Dedifferentiated amniotic fluid mesenchymal stem cell (primary cell): ENCODE data around the gene FARP1.
"Not testable (repeated sequence)": the region's sequence is repeated elsewhere in the genome, so short reads cannot be mapped to it uniquely, and the experiment has no call there.

Experiments
- DNase-seq: peaks from one replicate; pipeline ENCODE4 v3.0.0-alpha.2; 2016; ENCODE audit errors: extremely low spot score

Gene FARP1

DNA sequence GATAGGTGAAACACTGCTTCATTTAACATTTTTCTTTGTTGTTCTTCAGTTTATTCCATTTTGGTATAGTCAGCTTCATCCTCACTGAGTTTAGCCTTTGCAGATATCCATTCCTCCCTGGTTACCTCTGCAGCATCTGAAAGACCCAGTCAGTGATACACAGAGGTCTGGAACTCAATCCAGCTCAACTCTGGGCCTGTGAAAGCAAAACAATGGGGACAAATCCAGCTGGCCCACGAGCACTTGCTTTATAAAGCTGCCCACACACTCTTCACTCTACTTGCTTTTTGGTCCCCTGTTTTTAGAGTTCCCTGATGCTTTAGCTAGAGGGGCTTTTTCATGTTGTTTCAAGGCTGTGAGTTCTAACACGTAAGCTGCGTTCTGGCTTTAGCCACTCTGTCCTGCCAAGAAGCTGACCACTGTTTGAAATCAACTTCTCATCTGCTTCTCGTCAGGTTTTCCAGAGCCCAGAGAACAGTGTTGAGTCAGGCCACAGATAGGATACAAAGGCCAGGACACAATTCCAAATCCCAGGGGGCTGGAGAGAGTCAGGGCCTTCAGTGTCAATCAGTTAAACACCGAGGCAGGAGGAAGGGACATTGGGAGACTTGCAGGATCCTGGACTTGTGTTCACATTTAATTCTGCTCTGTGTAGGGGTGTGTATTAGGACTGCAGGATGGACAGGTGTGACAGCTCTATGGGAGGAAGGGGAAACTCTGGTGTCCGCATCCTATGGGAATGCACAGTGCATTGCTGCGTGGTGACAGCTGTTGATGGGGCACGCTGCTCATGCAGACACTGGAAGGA, 117.7 kb downstream of the FARP1 start:
- no peak for DNase-seq

DNA sequence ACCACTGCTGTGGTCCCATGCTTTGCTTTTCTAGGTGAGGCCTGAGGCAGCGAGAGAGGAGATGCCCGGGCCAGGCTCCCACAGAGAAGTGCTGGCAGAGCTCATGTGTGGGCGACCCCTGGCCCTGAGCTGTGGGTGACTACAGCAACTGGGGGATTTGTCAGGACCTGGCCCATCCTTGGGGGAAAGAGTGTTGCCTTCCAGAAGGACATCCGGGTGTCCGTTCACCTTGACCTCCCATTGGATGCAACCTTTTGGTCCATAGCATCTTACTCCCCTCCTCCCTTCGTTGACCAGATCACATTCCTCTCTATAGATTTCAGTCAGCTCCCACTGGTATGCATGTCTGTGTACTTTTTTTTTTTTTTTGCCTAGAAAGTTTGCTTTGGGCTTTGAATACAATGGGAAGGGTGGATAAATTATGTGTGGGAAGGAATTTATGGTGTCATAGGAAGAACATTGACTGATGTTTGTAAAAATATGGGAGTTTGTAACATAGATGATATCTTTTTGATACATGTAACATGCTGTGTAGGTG, 118.3 kb downstream of the FARP1 start:
- DNase-seq, result no peak

- DNase-seq, result no peak
Measured at GRCh38 chr13:98262292-98262691, 119.4 kb downstream of the FARP1 start.

GRCh38 chr13:98263841-98264240, 120.9 kb downstream of the FARP1 start:
- DNase-seq, result no peak

DNA sequence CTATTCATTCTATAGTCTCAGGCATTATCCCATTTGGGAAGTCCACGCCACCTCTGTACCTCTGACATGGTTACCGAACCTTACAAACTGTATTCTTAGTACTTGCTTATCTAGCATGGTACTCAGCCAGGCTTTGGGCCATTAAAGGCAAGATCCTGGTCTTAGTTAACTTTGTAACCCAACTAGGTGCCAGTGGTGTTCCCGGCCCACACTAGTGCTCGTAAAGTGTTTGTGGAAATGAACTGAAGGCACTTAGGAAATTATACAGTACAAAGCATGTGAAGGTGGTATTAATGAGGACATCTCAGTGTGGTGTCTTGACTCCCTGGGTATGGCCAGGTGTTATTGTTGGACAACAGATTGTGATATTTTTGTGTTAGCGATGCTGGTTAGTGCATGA, 122.0 kb downstream of the FARP1 start:
- no peak for DNase-seq

- DNase-seq, result no peak
Measured at GRCh38 chr13:98265692-98266551, 123.0 kb downstream of the FARP1 start.

DNA sequence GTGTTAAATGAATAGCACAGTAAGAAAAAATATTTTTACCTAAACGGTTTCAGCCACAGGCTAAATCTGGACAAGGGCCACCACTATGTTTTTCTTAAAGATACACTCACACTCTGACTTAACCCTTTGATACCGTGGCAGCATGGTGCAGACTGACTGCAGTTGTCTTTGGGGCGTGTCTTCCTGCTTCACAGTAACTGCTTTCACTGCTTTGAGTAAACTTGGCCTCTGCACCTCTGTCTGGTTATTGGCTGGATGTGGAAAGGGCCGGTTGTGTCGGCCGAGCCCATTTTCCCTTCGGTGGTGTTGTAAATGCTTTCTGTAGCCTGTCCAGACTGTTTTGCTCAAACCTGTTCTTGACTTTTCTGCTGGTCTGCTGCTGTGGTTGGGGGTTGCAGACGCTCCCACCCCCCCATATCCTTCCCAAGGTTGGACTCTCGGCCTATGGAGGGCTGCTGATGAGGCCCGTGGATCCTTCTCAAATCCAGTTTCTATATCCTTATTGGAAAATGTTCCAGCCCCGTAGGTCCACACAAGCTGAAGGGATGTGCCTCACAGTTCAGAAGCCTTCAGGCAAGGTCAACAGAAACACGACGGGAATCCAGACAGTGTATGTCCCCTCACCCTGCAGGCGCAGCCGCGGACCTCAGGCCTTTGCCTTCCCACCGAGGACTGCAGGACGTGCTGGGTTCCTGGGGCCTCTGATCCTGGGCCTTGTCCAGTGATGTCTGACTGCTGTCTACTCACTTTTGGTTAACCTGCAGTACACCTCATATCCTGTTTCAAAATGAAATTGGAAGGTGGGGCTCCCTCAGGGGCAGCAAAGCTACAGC, 124.4 kb downstream of the FARP1 start:
- DNase-seq, result no peak

DNA sequence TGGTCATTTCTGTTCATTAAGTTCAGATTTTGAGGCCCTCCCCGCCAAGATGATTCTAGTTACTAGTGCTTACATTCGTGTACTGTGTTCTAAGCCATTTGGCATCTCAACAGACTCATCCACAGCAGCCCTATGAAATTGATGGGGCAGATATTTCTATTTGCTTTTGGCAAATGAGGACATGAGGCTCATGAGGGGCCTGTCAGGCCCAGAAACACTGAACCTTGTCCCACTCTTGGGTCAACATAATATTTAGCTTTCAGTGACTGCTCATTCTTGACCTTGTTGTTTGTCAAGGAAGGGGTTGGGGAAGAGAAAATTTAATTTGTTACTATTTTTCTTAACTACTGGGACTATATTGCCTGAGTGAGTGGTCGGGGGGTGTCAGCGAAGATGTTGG, 126.5 kb downstream of the FARP1 start:
- DNase-seq, result no peak

GRCh38 chr13:98270819-98271218, 127.9 kb downstream of the FARP1 start:
- no peak for DNase-seq

DNA sequence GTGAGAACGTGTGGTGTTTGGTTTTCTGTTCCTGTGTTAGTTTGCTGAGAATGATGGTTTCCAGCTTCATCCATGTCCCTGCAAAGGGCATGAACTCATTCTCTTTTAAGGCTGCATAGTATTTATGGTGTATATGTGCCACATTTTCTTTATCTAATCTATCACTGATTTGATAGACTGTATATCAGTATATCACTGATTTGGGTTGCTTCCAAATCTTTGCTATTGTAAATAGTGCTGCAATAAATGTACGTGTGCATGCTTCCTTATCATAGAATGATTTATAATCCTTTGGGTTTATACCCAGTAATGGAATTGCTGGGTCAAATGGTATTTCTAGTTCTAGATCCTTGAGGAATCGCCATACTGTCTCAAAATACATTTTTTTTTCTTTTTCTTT, 128.8 kb downstream of the FARP1 start:
- DNase-seq, result not testable (repeated sequence)

- no peak for DNase-seq
Measured at GRCh38 chr13:98272549-98272948, 129.7 kb downstream of the FARP1 start.

GRCh38 chr13:98273067-98273823, 130.4 kb downstream of the FARP1 start:
- DNase-seq, result no peak

DNA sequence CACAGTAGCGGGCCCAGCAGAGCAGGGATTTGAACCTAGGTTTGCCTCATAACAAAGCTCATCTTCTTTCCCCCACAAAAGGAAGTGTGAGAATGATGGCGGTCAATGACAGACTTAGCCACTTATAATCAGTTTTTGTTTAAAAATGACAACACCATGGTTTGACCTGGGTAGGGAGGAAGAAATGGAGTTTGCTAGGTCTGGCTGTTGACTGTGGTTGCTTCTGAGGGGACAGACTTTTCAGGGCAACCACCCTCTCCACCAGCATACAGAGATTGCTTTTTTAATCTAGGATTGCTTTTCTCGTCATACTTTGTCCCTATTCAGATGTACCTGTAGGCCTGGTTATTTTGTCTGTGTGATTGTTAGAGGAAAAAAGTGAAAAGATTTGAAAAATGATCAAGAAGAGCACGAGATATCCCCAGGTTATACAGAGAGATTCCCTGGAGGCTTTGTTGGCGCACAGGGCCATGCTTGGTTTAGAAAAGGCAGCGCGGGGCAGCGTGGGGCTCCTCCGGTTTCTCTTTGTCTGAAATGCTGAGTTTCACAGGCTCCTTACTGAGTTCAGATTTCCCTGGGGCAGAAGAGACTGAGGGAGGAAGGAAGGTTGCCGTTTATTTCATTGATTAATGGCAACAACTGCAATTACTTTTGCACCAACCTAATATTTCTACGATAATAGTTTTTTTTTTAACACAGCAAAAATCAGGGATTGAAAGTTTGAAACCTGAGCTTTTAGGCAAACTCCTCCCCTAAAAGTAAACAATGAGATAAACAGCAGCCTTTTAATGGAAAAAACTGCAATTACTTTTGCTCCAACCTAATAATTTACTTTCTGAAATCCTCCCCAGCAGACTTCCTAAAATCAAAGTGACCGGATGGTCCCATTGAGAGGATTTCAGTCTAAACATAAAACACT, 131.2 kb downstream of the FARP1 start:
- DNase-seq, result no peak

DNA sequence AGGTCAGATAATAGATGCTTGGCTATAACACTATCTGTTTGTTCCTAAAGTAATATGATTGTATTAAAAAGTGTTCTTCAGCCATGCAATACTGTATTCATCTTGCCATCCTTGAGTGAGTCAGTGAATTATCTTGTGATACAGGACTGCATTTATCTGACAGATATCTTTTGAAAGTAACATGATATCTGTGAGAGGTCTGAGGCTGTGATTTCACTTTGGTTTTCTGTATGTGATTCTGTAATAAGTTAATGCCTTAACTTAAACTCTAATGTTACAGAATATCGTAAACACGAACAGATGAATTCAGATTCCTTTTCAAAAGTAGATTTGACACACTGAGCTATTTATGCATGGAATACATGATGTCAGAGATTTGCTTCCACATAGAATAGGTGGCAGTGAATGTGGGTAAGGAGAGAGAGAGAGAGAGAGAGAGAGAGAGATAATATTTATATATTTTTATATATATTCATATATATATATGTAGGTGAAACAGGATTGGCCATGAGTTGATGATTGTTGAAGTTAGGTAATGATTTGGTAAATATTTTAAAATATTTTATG, 132.1 kb downstream of the FARP1 start:
- DNase-seq, result no peak

DNA sequence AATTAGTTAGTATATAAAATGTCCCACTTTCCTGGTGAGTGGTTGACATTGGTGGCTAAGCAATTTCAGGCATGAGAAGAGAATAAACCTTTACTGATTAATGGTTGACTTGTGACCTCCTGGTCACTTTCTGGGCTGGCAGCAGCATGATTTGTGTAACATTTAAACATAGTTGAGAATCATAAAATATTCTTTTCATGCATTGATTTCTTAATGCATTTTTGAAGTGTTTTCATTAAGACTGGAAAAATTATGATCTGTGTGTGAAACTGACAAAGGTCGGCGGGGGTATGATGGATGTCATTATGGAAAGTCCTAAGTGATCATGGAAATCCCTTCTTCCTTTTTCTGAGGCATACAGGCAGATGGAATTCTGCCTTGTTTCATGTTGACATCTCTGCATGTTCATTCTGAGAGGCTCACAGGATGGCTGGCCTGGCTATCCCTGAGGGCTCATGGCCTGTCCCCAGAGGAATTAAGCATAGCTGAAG, 132.8 kb downstream of the FARP1 start:
- no peak for DNase-seq

GRCh38 chr13:98276486-98276885, 133.6 kb downstream of the FARP1 start:
- no peak for DNase-seq

- no peak for DNase-seq
Measured at GRCh38 chr13:98278068-98278724, 135.3 kb downstream of the FARP1 start.

DNA sequence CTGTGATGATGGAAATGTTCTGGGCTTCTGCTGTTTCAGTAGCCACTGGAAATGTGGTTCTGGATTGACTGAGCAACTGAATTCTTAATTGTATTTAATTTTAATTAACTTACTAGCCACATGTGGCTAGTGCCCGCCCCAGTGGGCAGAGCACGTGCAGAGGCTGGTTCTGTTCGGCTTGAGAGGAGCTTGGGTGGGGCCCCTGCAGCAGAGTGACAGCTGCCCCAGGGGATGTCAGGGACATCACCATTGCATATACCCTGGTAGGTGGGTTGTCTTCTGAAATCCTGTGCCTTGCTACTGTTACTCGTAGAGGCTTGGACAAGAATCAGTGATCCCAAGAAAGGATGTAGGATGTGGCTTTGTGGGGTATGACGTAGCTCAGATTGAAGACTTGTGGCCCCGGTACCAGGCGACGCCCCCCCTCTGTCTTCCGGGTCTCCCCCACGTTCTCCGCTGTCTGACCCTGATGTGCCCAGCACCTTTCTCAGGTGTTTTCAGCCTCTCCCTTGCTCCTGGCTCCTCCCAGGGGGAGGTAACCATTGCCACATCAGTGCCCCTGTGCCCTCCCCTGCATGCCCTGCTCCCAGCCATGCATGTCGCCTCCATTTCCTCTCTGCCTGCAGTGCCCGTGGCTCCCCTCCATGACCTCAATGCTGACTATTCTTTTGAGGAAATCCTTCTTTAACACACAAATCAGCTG, 136.7 kb downstream of the FARP1 start:
- no peak for DNase-seq
